IMR-90 (cell line): ENCODE measurements around the gene LAMC3. TPM values are rescaled to one million over a fixed set of nuclear protein-coding genes. Genes with fewer than 3 reads are reported as not detected.

Source experiments
- ATAC-seq: fragments of 200-7000 bp; cut with Tn5 transposase; 2 replicates; pipeline ENCODE4 v1.9.1; 2020; ENCODE audit warnings: low read depth, mild to moderate bottlenecking, moderate library complexity
- BruUV-seq: library from RNA; stranded (reverse); fragments of 400-500 nt; replicated peaks from 2 replicates; lab custom pipeline; 2021; lab: Mats Ljungman, UMichigan
- CTCF ChIA-PET: fragments of 300-600 bp; formaldehyde crosslinking; extraction: SDS; loops from one replicate; lab custom pipeline; 2021; ENCODE audit warnings: antibody characterized with exemption; lab: Yijun Ruan, JAX
- POLR2A ChIA-PET: fragments of 300-600 bp; sonication (Branson Sonifier 250); formaldehyde crosslinking; loops from one replicate; lab custom pipeline; 2022; ENCODE audit warnings: antibody characterized with exemption; ENCODE audit not compliant: unreplicated experiment; lab: Charles Lee
- DNase-seq: peaks from one replicate; pipeline ENCODE4 v3.0.0; 2013
- H2AFZ ChIP-seq: replicated peaks from 2 replicates; pipeline ENCODE3; 2013; ENCODE audit warnings: low read length, mild to moderate bottlenecking; ENCODE audit not compliant: poor library complexity
- H2AK5ac ChIP-seq: 2 replicates; pipeline ENCODE4 v1.6.1; 2013; ENCODE audit warnings: low read depth, low read length, inconsistent platforms
- H2AK9ac ChIP-seq: replicated peaks from 2 replicates; pipeline ENCODE3; 2013; ENCODE audit warnings: mild to moderate bottlenecking, low read depth, low read length, moderate library complexity; ENCODE audit not compliant: poor library complexity
- H2BK120ac ChIP-seq: 2 replicates; pipeline ENCODE4 v1.6.1; 2013; ENCODE audit warnings: low read depth, low read length, inconsistent platforms
- H2BK15ac ChIP-seq: 3 replicates; pipeline ENCODE4 v1.6.1; 2013; ENCODE audit warnings: low read depth, low read length, inconsistent platforms
- H2BK20ac ChIP-seq: 2 replicates; pipeline ENCODE4 v1.6.1; 2013; ENCODE audit warnings: low read depth, mild to moderate bottlenecking, inconsistent platforms, low read length, moderate library complexity
- H2BK5ac ChIP-seq: 2 replicates; pipeline ENCODE4 v1.6.1; 2013; ENCODE audit warnings: mild to moderate bottlenecking, low read depth, low read length, inconsistent platforms; ENCODE audit not compliant: poor library complexity, severe bottlenecking
- H3K14ac ChIP-seq: replicated peaks from 2 replicates; pipeline ENCODE4 v1.6.1; 2013; ENCODE audit warnings: low read depth, low read length, inconsistent platforms
- H3K18ac ChIP-seq: 2 replicates; pipeline ENCODE4 v1.6.1; 2013; ENCODE audit warnings: low read depth, low read length, control low read depth
- H3K23ac ChIP-seq: 2 replicates; pipeline ENCODE4 v1.6.1; 2013; ENCODE audit warnings: low read depth, low read length, inconsistent platforms
- H3K27ac ChIP-seq: 2 replicates; pipeline ENCODE4 v1.5.1; 2013; ENCODE audit warnings: mild to moderate bottlenecking, control low read depth, low read length; ENCODE audit not compliant: insufficient read depth
- H3K27me3 ChIP-seq: 2 replicates; pipeline ENCODE4 v1.6.1; 2013; ENCODE audit warnings: low read length; ENCODE audit not compliant: control insufficient read depth, insufficient read depth
- H3K36me3 ChIP-seq: 2 replicates; pipeline ENCODE4 v1.6.1; 2013; ENCODE audit warnings: low read length, mixed read lengths; ENCODE audit not compliant: control insufficient read depth, insufficient read depth
- H3K4ac ChIP-seq: 2 replicates; pipeline ENCODE4 v1.6.1; 2013; ENCODE audit warnings: low read depth, low read length, inconsistent platforms
- H3K4me1 ChIP-seq: 2 replicates; pipeline ENCODE4 v1.6.1; 2013; ENCODE audit warnings: low read length, mixed read lengths; ENCODE audit not compliant: control insufficient read depth, insufficient read depth
- H3K4me2 ChIP-seq: 2 replicates; pipeline ENCODE4 v1.6.1; 2013; ENCODE audit warnings: low read depth, mild to moderate bottlenecking, control low read depth, low read length, moderate library complexity
- H3K4me3 ChIP-seq: 2 replicates; pipeline ENCODE4 v1.5.1; 2013; ENCODE audit warnings: low read depth, mild to moderate bottlenecking, control low read depth, low read length, moderate library complexity; ENCODE audit not compliant: insufficient read depth
- H3K56ac ChIP-seq: 2 replicates; pipeline ENCODE4 v1.6.1; 2013; ENCODE audit warnings: low read length, inconsistent platforms; ENCODE audit not compliant: insufficient read depth; ENCODE audit errors: extremely low read depth
- H3K79me1 ChIP-seq, 2 experiments: 2 replicates each; pipeline ENCODE4 v1.6.1; 2013; ENCODE audit warnings: low read length in 2 of 2, inconsistent platforms in 1 of 2, low read depth in 1 of 2
- H3K9ac ChIP-seq: 2 replicates; pipeline ENCODE4 v1.6.1; 2013; ENCODE audit warnings: low read depth, low read length, control low read depth
- H3K9me1 ChIP-seq: 2 replicates; pipeline ENCODE4 v1.6.1; 2013; ENCODE audit warnings: low read length, inconsistent platforms; ENCODE audit not compliant: insufficient read depth
- H3K9me3 ChIP-seq: 2 replicates; pipeline ENCODE4 v1.6.1; 2013; ENCODE audit warnings: low read length; ENCODE audit not compliant: control insufficient read depth, insufficient read depth
- H4K20me1 ChIP-seq: 2 replicates; pipeline ENCODE4 v1.6.1; 2013; ENCODE audit warnings: low read length, inconsistent platforms; ENCODE audit not compliant: insufficient read depth
- H4K5ac ChIP-seq: 2 replicates; pipeline ENCODE4 v1.6.1; 2013; ENCODE audit warnings: mild to moderate bottlenecking, low read depth, low read length, control low read depth
- H4K8ac ChIP-seq, 2 experiments: 2 replicates each; pipeline ENCODE4 v1.6.1; 2013; ENCODE audit warnings: low read depth in 2 of 2, low read length in 2 of 2, control low read depth in 1 of 2, inconsistent platforms in 1 of 2
- H4K91ac ChIP-seq: 2 replicates; pipeline ENCODE4 v1.6.1; 2013; ENCODE audit warnings: low read depth, low read length, inconsistent platforms; ENCODE audit not compliant: insufficient read depth
- BHLHE40 ChIP-seq: fragments of 150-350 bp; IDR thresholded peaks from 2 replicates; pipeline ENCODE4 v1.6.1; 2016; ENCODE audit warnings: mild to moderate bottlenecking, low read depth, low read length
- CEBPB ChIP-seq: IDR thresholded peaks from 2 replicates; pipeline ENCODE4 v1.6.1; 2012; ENCODE audit warnings: low read depth, low read length, improper control_type of control experiment
- CHD1 ChIP-seq: IDR thresholded peaks from 2 replicates; pipeline ENCODE4 v1.6.1; 2012; ENCODE audit warnings: low read depth, low read length, improper control_type of control experiment
- NFE2L2 ChIP-seq: fragments of 150-350 bp; IDR thresholded peaks from 2 replicates; pipeline ENCODE4 v1.6.1; 2016; ENCODE audit warnings: low read depth, mild to moderate bottlenecking, low read length
- POLR2A ChIP-seq: IDR thresholded peaks from 2 replicates; pipeline ENCODE4 v1.6.1; 2012; ENCODE audit warnings: mild to moderate bottlenecking, low read depth, low read length
- RCOR1 ChIP-seq: IDR thresholded peaks from 2 replicates; pipeline ENCODE4 v1.6.1; 2012; ENCODE audit warnings: mild to moderate bottlenecking, low read length, improper control_type of control experiment; ENCODE audit not compliant: insufficient replicate concordance
- WGBS, 2 experiments: methylation state at CpG; one replicate each; pipeline versions ENCODE4 v1.1.5 to v1.1.7; 2013; ENCODE audit warnings: missing lambda C conversion rate in 2 of 2; ENCODE audit not compliant: insufficient read length in 1 of 2; ENCODE audit errors: extremely low coverage in 2 of 2; 5-methylcytosine and 5-hydroxymethylcytosine counted together
- dilution Hi-C: fragments of 300-500 bp; cut with HindIII; formaldehyde crosslinking; loops from one replicate; pipeline ENCODE4 v1.14.3; 2018; ENCODE audit warnings: low sequenced_read_pairs; ENCODE audit not compliant: unreplicated experiment
- in situ Hi-C: fragments of 300-500 bp; cut with MboI; formaldehyde crosslinking; loops from 3 replicates; pipeline ENCODE4 v1.14.3; 2019; ENCODE audit warnings: low sequenced_read_pairs, inconsistent platforms, mixed read lengths
- intact Hi-C: fragments of 100-400 bp; cut with micrococcal nuclease; formaldehyde crosslinking; loops from 2 replicates; pipeline ENCODE4 v1.10.0; 2022
- polyA plus RNA-seq, 3 experiments: library from polyadenylated mRNA; depleted of rRNA; stranded (reverse); fragments of >200 nt; gene quantifications; 2 replicates each; pipeline ENCODE4 v1.2.3, GENCODE V29; 2012; ENCODE audit warnings: low replicate concordance in 1 of 3
- total RNA-seq: library from RNA; depleted of rRNA; stranded (reverse); fragments of >200 nt; gene quantifications from 2 replicates; pipeline ENCODE4 v1.2.3, GENCODE V29; 2012

The LAMC3 gene
- total and polyA plus RNA-seq, 2 of the 4 experiments (the other 2 are of a cell fraction) = not detected

DNA sequence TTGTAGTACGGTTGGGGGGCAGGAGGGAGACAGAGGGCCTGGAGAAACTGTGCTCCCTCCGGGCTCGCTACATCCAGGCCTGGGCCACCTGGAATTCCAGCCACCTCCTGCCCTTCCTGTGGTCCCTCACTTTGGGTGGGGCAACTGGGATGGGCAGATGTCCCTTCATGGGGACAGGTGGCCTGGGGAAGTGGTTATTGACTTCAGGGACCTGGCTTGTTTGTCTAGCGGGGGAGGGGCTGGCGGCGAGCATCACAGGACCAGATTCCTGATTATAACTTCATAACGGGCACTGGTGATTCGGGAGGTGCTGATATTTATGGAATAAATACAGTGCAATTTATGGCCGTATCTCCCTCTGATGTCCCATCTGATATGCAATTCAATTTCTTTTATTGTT lies 20.1 kb upstream of the LAMC3 start:
- no peak overlapping the region for H2AFZ ChIP-seq
- no peak overlapping the region for H3K23ac ChIP-seq
- no peaks in the 10 kb centered on the region for H4K20me1 ChIP-seq
- no peak overlapping the region for H3K4ac ChIP-seq
- no peak overlapping the region for H3K27ac ChIP-seq
- H2BK120ac ChIP-seq = no peak overlapping the region
- H4K8ac ChIP-seq = no peak overlapping the region
- H3K56ac ChIP-seq = no peak overlapping the region
- H2AK9ac ChIP-seq = no peak overlapping the region
- H3K14ac ChIP-seq = no peak overlapping the region
- CTCF ChIA-PET = no interaction called here
- no peak overlapping the region for H4K5ac ChIP-seq
- H2BK5ac ChIP-seq = no peak overlapping the region
- H3K18ac ChIP-seq = no peak overlapping the region
- no peaks in the 10 kb centered on the region for H3K9me1 ChIP-seq
- H3K27me3 ChIP-seq = peaks cover 43% of the 10 kb centered on the region
- POLR2A ChIA-PET = no interaction called here
- in situ Hi-C loops (no loop called here), dilution Hi-C loops (no loop called here), intact Hi-C loops (no loop called here)
- no peak overlapping the region for H3K4me3 ChIP-seq
- no peak overlapping the region for H2BK15ac ChIP-seq
- ATAC-seq = no peak
- no peak overlapping the region for H3K4me2 ChIP-seq
- no peak overlapping the region for H2AK5ac ChIP-seq
- no CpG with 5 or more reads among the region's 9 CpGs for WGBS, 2 experiments
- DNase-seq = no peak
- H3K9me3 ChIP-seq = no peaks in the 10 kb centered on the region
- no peak overlapping the region for H4K91ac ChIP-seq
- TF ChIP-seq BHLHE40 (no peak), NFE2L2 (no peak), CEBPB (no peak), POLR2A (no peak), RCOR1 (no peak), CHD1 (no peak)
- no peak overlapping the region for H2BK20ac ChIP-seq
- H3K36me3 ChIP-seq = no peaks in the 10 kb centered on the region
- H3K4me1 ChIP-seq = no peaks in the 10 kb centered on the region
- no TSS peak for BruUV-seq
- H3K9ac ChIP-seq = no peak overlapping the region
- no peaks in the 10 kb centered on the region for H3K79me1 ChIP-seq
